ENCODE measurements around the gene ALPG.
"Not testable (repeated sequence)": the region's sequence is repeated elsewhere in the genome, so short reads cannot be mapped to it uniquely, and the experiment has no call there.

Gene ALPG

DNA sequence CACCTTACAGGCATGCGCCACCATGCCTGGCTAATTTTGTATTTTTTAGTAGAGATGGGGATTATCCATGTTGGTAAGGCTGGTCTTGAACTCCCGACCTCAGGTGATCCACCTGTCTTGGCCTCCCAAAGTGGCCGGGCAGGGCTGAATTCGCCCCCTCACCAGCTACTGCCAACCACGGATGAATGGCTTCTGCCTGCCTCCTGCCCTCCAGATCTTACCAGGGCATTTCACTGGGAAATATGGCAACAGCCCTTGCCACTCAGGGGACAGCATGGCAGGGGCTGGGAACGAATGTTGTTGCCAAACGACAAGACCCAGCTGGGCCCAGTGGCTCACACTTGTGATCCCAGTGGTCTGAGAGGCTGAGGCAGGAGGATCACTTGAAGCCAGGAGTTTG lies 29.9 kb upstream of the ALPG start:
- H3K9me3 ChIP-seq (ENCODE audit: insufficient read depth, low read length): no peaks in the 10 kb centered on the region
- H3K36me3 ChIP-seq (ENCODE audit: low read length): no peaks in the 10 kb centered on the region
- no peak overlapping the region for H3K9ac ChIP-seq (ENCODE audit: low read length)
- H3K4me2 ChIP-seq (ENCODE audit: low read depth, low read length, poor library complexity, severe bottlenecking): no peak overlapping the region
- H3F3A ChIP-seq (ENCODE audit: insufficient read depth): no peaks in the 10 kb centered on the region
- H3K79me2 ChIP-seq (ENCODE audit: insufficient read depth, low read length): no peaks in the 10 kb centered on the region
- no peak overlapping the region for H3K4me3 ChIP-seq (ENCODE audit: insufficient read depth, low read length, poor library complexity, severe bottlenecking)
- H3K27me3 ChIP-seq (ENCODE audit: low read length): no peaks in the 10 kb centered on the region
- H2AFZ ChIP-seq (ENCODE audit: low read depth, low read length, severe bottlenecking): no peak overlapping the region
- no peaks in the 10 kb centered on the region for H4K20me1 ChIP-seq (ENCODE audit: low read depth, low read length)
- H3K9me2 ChIP-seq (replicated peaks; ENCODE audit: insufficient read depth, low read length): no peaks in the 10 kb centered on the region
- no peak for TF ChIP-seq EZH2phosphoT487 (conservative IDR thresholded peaks at IDR 0.05; ENCODE audit: low read length)
- TF ChIP-seq, protein P1, sequence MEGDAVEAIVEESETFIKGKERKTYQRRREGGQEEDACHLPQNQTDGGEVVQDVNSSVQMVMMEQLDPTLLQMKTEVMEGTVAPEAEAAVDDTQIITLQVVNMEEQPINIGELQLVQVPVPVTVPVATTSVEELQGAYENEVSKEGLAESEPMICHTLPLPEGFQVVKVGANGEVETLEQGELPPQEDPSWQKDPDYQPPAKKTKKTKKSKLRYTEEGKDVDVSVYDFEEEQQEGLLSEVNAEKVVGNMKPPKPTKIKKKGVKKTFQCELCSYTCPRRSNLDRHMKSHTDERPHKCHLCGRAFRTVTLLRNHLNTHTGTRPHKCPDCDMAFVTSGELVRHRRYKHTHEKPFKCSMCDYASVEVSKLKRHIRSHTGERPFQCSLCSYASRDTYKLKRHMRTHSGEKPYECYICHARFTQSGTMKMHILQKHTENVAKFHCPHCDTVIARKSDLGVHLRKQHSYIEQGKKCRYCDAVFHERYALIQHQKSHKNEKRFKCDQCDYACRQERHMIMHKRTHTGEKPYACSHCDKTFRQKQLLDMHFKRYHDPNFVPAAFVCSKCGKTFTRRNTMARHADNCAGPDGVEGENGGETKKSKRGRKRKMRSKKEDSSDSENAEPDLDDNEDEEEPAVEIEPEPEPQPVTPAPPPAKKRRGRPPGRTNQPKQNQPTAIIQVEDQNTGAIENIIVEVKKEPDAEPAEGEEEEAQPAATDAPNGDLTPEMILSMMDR (IDR thresholded peaks at IDR 0.05; ENCODE audit: insufficient read depth, low read length, poor library complexity, severe bottlenecking): no peak
- no peak overlapping the region for H3K27ac ChIP-seq (ENCODE audit: low read depth, low read length)

DNA sequence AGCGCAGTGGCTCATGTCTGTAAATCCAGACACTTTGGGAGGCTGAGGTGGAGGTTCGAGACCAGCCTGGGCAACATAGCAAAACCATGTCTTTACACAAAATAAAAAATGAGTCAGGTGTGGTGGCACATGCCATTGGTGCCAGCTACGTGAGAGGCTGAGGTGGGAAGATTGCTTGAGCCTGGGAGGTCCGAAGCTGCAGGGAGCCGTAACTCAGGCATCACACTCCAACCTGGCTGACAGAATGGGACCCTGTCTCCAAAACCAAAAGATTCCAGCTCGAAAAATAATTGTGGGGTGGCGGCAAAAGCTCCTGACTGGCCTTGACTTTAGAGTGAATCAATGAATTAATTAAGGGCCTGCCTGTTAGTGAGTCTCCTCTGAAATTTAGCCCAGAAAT lies 29.3 kb upstream of the ALPG start:
- Histone ChIP-seq H3K36me3 (ENCODE audit: low read length) (no peaks in the 10 kb centered on the region), H3K4me3 (ENCODE audit: insufficient read depth, low read length, poor library complexity, severe bottlenecking) (no peak overlapping the region), H2AFZ (ENCODE audit: low read depth, low read length, severe bottlenecking) (no peak overlapping the region)

DNA sequence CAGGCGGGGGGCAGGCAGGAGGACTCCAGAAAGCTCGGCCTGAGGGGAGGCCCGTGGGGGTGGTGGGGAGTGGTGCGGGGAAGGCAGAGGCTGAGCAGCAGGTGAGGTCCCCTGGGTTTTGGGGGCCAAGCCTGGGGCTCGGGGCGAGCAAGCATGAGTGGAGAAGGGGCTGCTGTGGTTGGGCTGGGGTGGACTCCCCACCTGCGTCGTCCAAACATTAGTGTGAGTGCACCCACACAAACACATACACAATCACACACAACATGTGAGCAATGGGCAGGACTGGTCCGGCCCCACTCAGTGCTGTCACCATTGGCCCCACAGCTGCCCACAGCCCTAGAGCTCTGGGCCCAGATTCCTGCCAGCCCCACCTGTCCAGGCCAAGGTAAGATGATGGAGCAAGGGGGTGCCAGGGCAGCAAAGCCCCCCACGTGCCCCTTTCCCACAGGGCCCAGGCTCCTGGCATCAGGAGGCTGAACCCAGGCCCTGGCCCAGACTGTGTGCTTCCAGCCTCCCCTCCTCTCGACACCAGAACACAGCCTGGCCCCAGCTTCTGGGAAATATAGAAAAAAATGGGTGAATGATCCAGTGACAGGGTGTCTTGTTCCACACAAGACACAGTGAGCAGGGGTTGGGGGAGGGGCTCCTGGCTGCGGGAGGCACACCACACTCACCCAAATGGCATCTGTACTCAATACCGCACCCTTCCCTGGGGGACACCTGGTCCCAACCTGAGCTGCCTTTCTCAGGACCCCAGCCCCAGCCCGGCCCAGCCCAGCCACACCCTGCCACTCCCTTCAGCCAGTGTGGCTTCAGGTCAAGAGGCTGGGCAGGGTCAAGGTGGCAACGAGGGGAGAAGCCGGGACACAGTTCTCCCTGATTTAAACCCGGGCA lies 28.6 kb upstream of the ALPG start:
- H3K4me3 ChIP-seq (ENCODE audit: insufficient read depth, low read length, poor library complexity, severe bottlenecking): no peak overlapping the region
- TF ChIP-seq EZH2phosphoT487 (conservative IDR thresholded peaks at IDR 0.05; ENCODE audit: low read length): no peak
- TF ChIP-seq, protein P1 (IDR thresholded peaks at IDR 0.05; ENCODE audit: insufficient read depth, low read length, poor library complexity, severe bottlenecking): no peak
- no peaks in the 10 kb centered on the region for H3K9me3 ChIP-seq (ENCODE audit: insufficient read depth, low read length)
- H3K9me2 ChIP-seq (replicated peaks; ENCODE audit: insufficient read depth, low read length): no peaks in the 10 kb centered on the region
- no peaks in the 10 kb centered on the region for H3K36me3 ChIP-seq (ENCODE audit: low read length)
- H3K4me2 ChIP-seq (ENCODE audit: low read depth, low read length, poor library complexity, severe bottlenecking): no peak overlapping the region
- H3K27ac ChIP-seq (ENCODE audit: low read depth, low read length): no peak overlapping the region
- H3F3A ChIP-seq (ENCODE audit: insufficient read depth): no peaks in the 10 kb centered on the region
- H3K79me2 ChIP-seq (ENCODE audit: insufficient read depth, low read length): no peaks in the 10 kb centered on the region
- no peak overlapping the region for H2AFZ ChIP-seq (ENCODE audit: low read depth, low read length, severe bottlenecking)
- H4K20me1 ChIP-seq (ENCODE audit: low read depth, low read length): no peaks in the 10 kb centered on the region
- H3K27me3 ChIP-seq (ENCODE audit: low read length): no peaks in the 10 kb centered on the region
- no peak overlapping the region for H3K9ac ChIP-seq (ENCODE audit: low read length)

More for the DNA sequence above, 29.3 kb upstream of the ALPG start:
- Histone ChIP-seq H3K27me3 (ENCODE audit: low read length) (no peaks in the 10 kb centered on the region), H3K9me3 (ENCODE audit: insufficient read depth, low read length) (no peaks in the 10 kb centered on the region), H3K79me2 (ENCODE audit: insufficient read depth, low read length) (no peaks in the 10 kb centered on the region), H3K27ac (ENCODE audit: low read depth, low read length) (no peak overlapping the region), H3K9me2 (replicated peaks; ENCODE audit: insufficient read depth, low read length) (no peaks in the 10 kb centered on the region), H3F3A (ENCODE audit: insufficient read depth) (no peaks in the 10 kb centered on the region), H3K9ac (ENCODE audit: low read length) (no peak overlapping the region), H4K20me1 (ENCODE audit: low read depth, low read length) (no peaks in the 10 kb centered on the region), H3K4me2 (ENCODE audit: low read depth, low read length, poor library complexity, severe bottlenecking) (no peak overlapping the region)
- no peak for TF ChIP-seq EZH2phosphoT487 (conservative IDR thresholded peaks at IDR 0.05; ENCODE audit: low read length)
- TF ChIP-seq, protein P1 (IDR thresholded peaks at IDR 0.05; ENCODE audit: insufficient read depth, low read length, poor library complexity, severe bottlenecking): no peak

DNA sequence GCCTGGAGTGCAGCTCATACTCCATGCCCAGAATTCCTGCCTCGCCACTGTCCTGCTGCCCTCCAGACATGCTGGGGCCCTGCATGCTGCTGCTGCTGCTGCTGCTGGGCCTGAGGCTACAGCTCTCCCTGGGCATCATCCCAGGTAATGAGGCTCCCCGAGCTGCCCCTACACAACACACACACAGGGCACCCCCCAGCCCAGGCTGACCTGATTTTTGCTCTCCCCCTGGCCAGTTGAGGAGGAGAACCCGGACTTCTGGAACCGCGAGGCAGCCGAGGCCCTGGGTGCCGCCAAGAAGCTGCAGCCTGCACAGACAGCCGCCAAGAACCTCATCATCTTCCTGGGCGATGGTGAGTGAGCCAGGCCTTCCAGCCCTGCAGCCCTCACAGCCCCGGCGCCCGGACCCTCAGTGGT lies 27.9 kb upstream of the ALPG start, which contains the start of gene ALPP:
Gene ALPP (plus strand): TSS at position 17 of the 417 bp plus-strand sequence. CDS start 52 bp downstream, at position 69.
- H4K20me1 ChIP-seq (ENCODE audit: low read depth, low read length); H3K27me3 ChIP-seq (ENCODE audit: low read length); H3F3A ChIP-seq (ENCODE audit: insufficient read depth); H3K9me2 ChIP-seq (replicated peaks; ENCODE audit: insufficient read depth, low read length); H3K79me2 ChIP-seq (ENCODE audit: insufficient read depth, low read length); H3K4me2 ChIP-seq (ENCODE audit: low read depth, low read length, poor library complexity, severe bottlenecking); H3K36me3 ChIP-seq (ENCODE audit: low read length); H3K27ac ChIP-seq (ENCODE audit: low read depth, low read length); H3K9me3 ChIP-seq (ENCODE audit: insufficient read depth, low read length); H3K4me3 ChIP-seq (ENCODE audit: insufficient read depth, low read length, poor library complexity, severe bottlenecking); H3K9ac ChIP-seq (ENCODE audit: low read length); H2AFZ ChIP-seq (ENCODE audit: low read depth, low read length, severe bottlenecking): not testable (repeated sequence)

DNA sequence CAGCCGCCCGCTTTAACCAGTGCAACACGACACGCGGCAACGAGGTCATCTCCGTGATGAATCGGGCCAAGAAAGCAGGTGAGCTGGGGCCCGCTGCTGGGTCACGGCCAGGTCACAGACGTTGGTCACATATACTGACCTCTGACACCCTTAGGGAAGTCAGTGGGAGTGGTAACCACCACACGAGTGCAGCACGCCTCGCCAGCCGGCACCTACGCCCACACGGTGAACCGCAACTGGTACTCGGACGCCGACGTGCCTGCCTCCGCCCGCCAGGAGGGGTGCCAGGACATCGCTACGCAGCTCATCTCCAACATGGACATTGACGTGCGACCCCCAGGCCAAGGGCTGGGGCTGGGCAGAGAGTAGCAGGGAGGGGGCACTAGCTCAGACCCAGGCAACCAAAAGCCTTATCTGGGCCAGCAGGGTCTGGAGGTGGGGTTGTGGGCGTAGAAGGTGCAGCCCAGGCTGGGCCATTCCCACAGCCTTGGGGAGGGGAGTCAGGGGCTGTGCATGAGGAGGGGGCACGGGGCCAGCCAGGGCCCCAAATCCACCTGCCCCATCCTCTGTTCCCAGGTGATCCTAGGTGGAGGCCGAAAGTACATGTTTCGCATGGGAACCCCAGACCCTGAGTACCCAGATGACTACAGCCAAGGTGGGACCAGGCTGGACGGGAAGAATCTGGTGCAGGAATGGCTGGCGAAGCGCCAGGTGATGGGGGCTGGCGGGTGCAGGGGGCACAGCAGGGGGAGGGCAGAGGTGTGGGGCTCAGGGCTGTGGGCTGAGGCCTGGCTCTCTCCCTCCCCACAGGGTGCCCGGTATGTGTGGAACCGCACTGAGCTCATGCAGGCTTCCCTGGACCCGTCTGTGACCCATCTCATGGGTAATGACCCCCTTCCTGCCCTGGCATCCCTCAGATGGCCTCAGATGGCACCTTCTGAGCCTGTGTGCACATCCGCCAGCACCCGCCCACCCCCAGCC lies 26.7 kb upstream of the ALPG start:
- H3K36me3 ChIP-seq (ENCODE audit: low read length); H3K27me3 ChIP-seq (ENCODE audit: low read length); H3K79me2 ChIP-seq (ENCODE audit: insufficient read depth, low read length); H3K9me2 ChIP-seq (replicated peaks; ENCODE audit: insufficient read depth, low read length); H4K20me1 ChIP-seq (ENCODE audit: low read depth, low read length); H3K4me3 ChIP-seq (ENCODE audit: insufficient read depth, low read length, poor library complexity, severe bottlenecking); H2AFZ ChIP-seq (ENCODE audit: low read depth, low read length, severe bottlenecking); H3F3A ChIP-seq (ENCODE audit: insufficient read depth); H3K9me3 ChIP-seq (ENCODE audit: insufficient read depth, low read length); H3K4me2 ChIP-seq (ENCODE audit: low read depth, low read length, poor library complexity, severe bottlenecking); H3K9ac ChIP-seq (ENCODE audit: low read length); H3K27ac ChIP-seq (ENCODE audit: low read depth, low read length): not testable (repeated sequence)
